K562 (cell line): ENCODE data around the gene AP1S3. TPM values are rescaled to one million over a fixed set of nuclear protein-coding genes. Genes with fewer than 3 reads are reported as not detected.

Experiments
- ATAC-seq: fragments of 200-7000 bp; cut with Tn5 transposase; 3 replicates; pipeline ENCODE4 v1.9.1; 2020; ENCODE audit warnings: moderate library complexity
- Bru-seq: library from RNA; stranded (reverse); fragments of 400-500 nt; gene quantifications from one replicate; lab custom pipeline; 2021; lab: Mats Ljungman, UMichigan
- BruChase-seq, 2 experiments: library from RNA; stranded (reverse); fragments of 400-500 nt; gene quantifications; one replicate each; lab custom pipeline; 2021; lab: Mats Ljungman, UMichigan
- BruUV-seq: library from RNA; stranded (reverse); fragments of 400-500 nt; replicated peaks from 2 replicates; lab custom pipeline; 2021; lab: Mats Ljungman, UMichigan
- CTCF ChIA-PET: fragments of 300-600 bp; formaldehyde crosslinking; extraction: SDS; loops from one replicate; lab custom pipeline; 2021; ENCODE audit warnings: low intra/inter-chr PET ratio; lab: Yijun Ruan, JAX
- POLR2A ChIA-PET: fragments of 300-600, 350-650 bp; sonication (Branson Sonifier 250); formaldehyde crosslinking; extraction: SDS; loops from one replicate; lab custom pipeline; 2021; ENCODE audit warnings: antibody characterized with exemption, inconsistent platforms; lab: Yijun Ruan, JAX
- DNase-seq, 4 experiments: peaks; one replicate each; pipeline versions ENCODE4 v3.0.0 to v3.0.0-alpha.2; 2011 to 2018; ENCODE audit warnings: low spot score in 3 of 4, mixed read lengths in 3 of 4; ENCODE audit errors: extremely low read depth in 1 of 4
- FAIRE-seq: peaks from 2 replicates; lab custom pipeline; 2011; peaks lifted over from hg19 to GRCh38; lab: Jason Lieb, UNC
- H2AFZ ChIP-seq: 2 replicates; pipeline ENCODE4 v1.6.0; 2011; ENCODE audit warnings: low read depth, low read length, control low read depth, inconsistent platforms
- H3K27ac ChIP-seq: fragments of 200-600 bp; 3 replicates; pipeline ENCODE4 v1.8.0; 2011; ENCODE audit warnings: low read depth, mild to moderate bottlenecking, control low read depth, inconsistent platforms, low read length, moderate library complexity, mixed read lengths; ENCODE audit errors: extremely low read depth
- H3K27me3 ChIP-seq, 2 experiments: fragments of 300-600 bp in 1 of 2; 2 replicates in 1 of 2; 3 replicates in 1 of 2; pipeline versions ENCODE4 v1.6.0 to v1.8.0; 2011; ENCODE audit warnings: inconsistent platforms in 2 of 2, low read length in 2 of 2, mild to moderate bottlenecking in 1 of 2, mixed read lengths in 1 of 2, moderate library complexity in 1 of 2; ENCODE audit not compliant: control insufficient read depth in 2 of 2, insufficient read depth in 2 of 2
- H3K36me3 ChIP-seq: fragments of 300-600 bp; 3 replicates; pipeline ENCODE4 v1.8.0; 2011; ENCODE audit warnings: mild to moderate bottlenecking, low read length, inconsistent platforms; ENCODE audit not compliant: control insufficient read depth, insufficient read depth
- H3K4me1 ChIP-seq, 2 experiments: fragments of 200-600 bp in 1 of 2; replicated peaks in 1 of 2; 2 replicates in 1 of 2; 3 replicates in 1 of 2; pipeline versions ENCODE4 v1.5.1 to v1.8.0; 2011; ENCODE audit warnings: inconsistent platforms in 2 of 2, low read length in 2 of 2, mild to moderate bottlenecking in 1 of 2, mixed read lengths in 1 of 2, moderate library complexity in 1 of 2; ENCODE audit not compliant: control insufficient read depth in 2 of 2, insufficient read depth in 2 of 2
- H3K4me2 ChIP-seq: 2 replicates; pipeline ENCODE4 v1.6.1; 2011; ENCODE audit warnings: low read length, control low read depth, inconsistent platforms, mixed read lengths; ENCODE audit not compliant: insufficient read depth
- H3K4me3 ChIP-seq: fragments of 200-600 bp; sonication (generic), shearing (Covaris generic); 2 replicates; pipeline ENCODE4 v1.5.1; 2016; ENCODE audit warnings: control low read depth, inconsistent platforms
- H3K79me2 ChIP-seq: fragments of 200-600 bp; 3 replicates; pipeline ENCODE4 v1.8.0; 2011; ENCODE audit warnings: low read length, inconsistent platforms; ENCODE audit not compliant: control insufficient read depth, insufficient read depth
- H3K9ac ChIP-seq, 2 experiments: 2 replicates each; pipeline versions ENCODE4 v1.6.0 to v1.6.1; 2011; ENCODE audit warnings: low read depth in 2 of 2, low read length in 2 of 2, control low read depth in 1 of 2, inconsistent platforms in 1 of 2, mild to moderate bottlenecking in 1 of 2, mixed read lengths in 1 of 2; ENCODE audit not compliant: insufficient read depth in 1 of 2
- H3K9me1 ChIP-seq: one replicate; pipeline ENCODE4 v1.6.0; 2011; ENCODE audit warnings: inconsistent platforms, mild to moderate bottlenecking, low read length, moderate library complexity; ENCODE audit not compliant: control insufficient read depth, insufficient read depth
- H3K9me3 ChIP-seq: replicated peaks from 2 replicates; pipeline ENCODE4 v1.5.1; 2011; ENCODE audit warnings: low read depth, low read length, inconsistent platforms; ENCODE audit not compliant: control insufficient read depth, insufficient read depth
- H4K20me1 ChIP-seq: replicated peaks from 2 replicates; pipeline ENCODE4 v1.6.1; 2011; ENCODE audit warnings: low read length, inconsistent platforms, mixed read lengths; ENCODE audit not compliant: control insufficient read depth, insufficient read depth
- BHLHE40 ChIP-seq: IDR thresholded peaks from 2 replicates; pipeline ENCODE4 v1.6.1; 2011; ENCODE audit warnings: low read length, improper control_type of control experiment
- CBFA2T2 ChIP-seq: fragments of 450-650 bp; conservative IDR thresholded peaks from 2 replicates; pipeline ENCODE4 v1.6.1; 2017; ENCODE audit warnings: mild to moderate bottlenecking
- GTF2E2 ChIP-seq: fragments of 200-800 bp; sonication (Bioruptor generic); IDR thresholded peaks from 2 replicates; pipeline ENCODE4 v1.6.1; 2016; ENCODE audit warnings: missing genetic modification characterization, missing compliant biosample characterization
- HNRNPL ChIP-seq: fragments of 200-400 bp; formaldehyde crosslinking; IDR thresholded peaks from 2 replicates; pipeline ENCODE4 v1.6.1; 2017; ENCODE audit warnings: low read depth, mild to moderate bottlenecking, low read length
- NRF1 ChIP-seq, 2 experiments: fragments of 450-650 bp; IDR thresholded peaks in 1 of 2; conservative IDR thresholded peaks in 1 of 2; 2 replicates each; pipeline ENCODE4 v1.6.1; 2014; ENCODE audit warnings: mild to moderate bottlenecking in 2 of 2
- RAD51 ChIP-seq: fragments of 450-650 bp; IDR thresholded peaks from 2 replicates; pipeline ENCODE4 v1.7.1; 2016; ENCODE audit warnings: low read depth, mild to moderate bottlenecking, borderline replicate concordance
- TEAD4 ChIP-seq, 2 experiments: sonication (generic) in 1 of 2; formaldehyde crosslinking in 1 of 2; IDR thresholded peaks; 2 replicates each; pipeline versions ENCODE4 v1.6.1 to v1.8.0; 2012 to 2022; ENCODE audit warnings: borderline replicate concordance in 1 of 2, inconsistent platforms in 1 of 2, low read length in 1 of 2, mild to moderate bottlenecking in 1 of 2, missing genetic modification reagents in 1 of 2
- ZC3H4 ChIP-seq: sonication (generic); formaldehyde crosslinking; IDR thresholded peaks from 2 replicates; pipeline ENCODE4 v1.9.0; 2021; ENCODE audit warnings: missing genetic modification reagents, borderline replicate concordance
- ZEB2 ChIP-seq: fragments of 450-650 bp; IDR thresholded peaks from 2 replicates; pipeline ENCODE4 v1.6.1; 2016
- ZNF436 ChIP-seq: fragments of 250-450, 450-650 bp; sonication (Bioruptor Pico); formaldehyde crosslinking; IDR thresholded peaks from 2 replicates; pipeline ENCODE4 v1.7.0; 2020; ENCODE audit warnings: mild to moderate bottlenecking
- ZNF639 ChIP-seq, 2 experiments: fragments of 200-800 bp in 1 of 2; sonication (Bioruptor generic) in 1 of 2; sonication (generic) in 1 of 2; formaldehyde crosslinking in 1 of 2; IDR thresholded peaks in 1 of 2; conservative IDR thresholded peaks in 1 of 2; 2 replicates each; pipeline versions ENCODE4 v1.5.0 to v1.6.1; 2016 to 2020; ENCODE audit warnings: missing compliant biosample characterization in 1 of 2, missing genetic modification characterization in 1 of 2, missing genetic modification reagents in 1 of 2
- ZSCAN29 ChIP-seq: fragments of 450-650 bp; IDR thresholded peaks from 2 replicates; pipeline ENCODE4 v1.6.1; 2017
- WGBS: fragments of 100-300 bp; shearing (Covaris generic); methylation state at CpG from one replicate; pipeline ENCODE4 v1.1.6; 2016; ENCODE audit warnings: low coverage, mixed read lengths; ENCODE audit not compliant: insufficient coverage; ENCODE audit errors: missing lambda C conversion rate; 5-methylcytosine and 5-hydroxymethylcytosine counted together
- in situ Hi-C: fragments of 300-500 bp; cut with MboI; formaldehyde crosslinking; loops from 4 replicates; pipeline ENCODE4 v1.15.0; 2018; ENCODE audit warnings: inconsistent platforms, mixed read lengths
- intact Hi-C: fragments of 100-400 bp; cut with micrococcal nuclease; formaldehyde crosslinking; loops from 2 replicates; pipeline ENCODE4 v1.14.2; 2022
- long read RNA-seq, 3 experiments: library from polyadenylated mRNA in 2 of 3; library from RNA in 1 of 3; unstranded in 2 of 3; stranded (forward) in 1 of 3; transcript quantifications; one replicate each; pipeline ENCODE4 v2.0.0, GENCODE V29; 2019 to 2022
- polyA minus RNA-seq, 3 experiments: library from RNA; depleted of rRNA, polyadenylated mRNA; stranded (reverse); fragments of >200 nt; gene quantifications; 2 replicates each; pipeline ENCODE4 v1.2.3, GENCODE V29; 2011
- polyA plus RNA-seq, 8 experiments: library from polyadenylated mRNA; depleted of rRNA in 4 of 8; stranded (reverse) in 5 of 8; unstranded in 3 of 8; fragments of >200 nt; fragmentation: Nextera tagmentation in 2 of 8; fragmentation: Illumina TruSeq in 1 of 8; extraction: Ambion mirVana in 2 of 8; extraction: Trizol in 1 of 8; gene quantifications; 2 replicates each; pipeline versions ENCODE4 v1.2.1 to v1.2.3, GENCODE V29; 2011 to 2014; ENCODE audit warnings: inconsistent platforms in 1 of 8, missing spikeins in 1 of 8
- total RNA-seq, 7 experiments: library from RNA; depleted of rRNA in 6 of 7; stranded (reverse); fragments of >200 nt in 6 of 7; fragmentation: Illumina TruSeq in 2 of 7; extraction: Trizol in 2 of 7; gene quantifications; 2 replicates each; pipeline versions ENCODE4 v1.2.1 to v1.2.3, GENCODE V29; 2011 to 2021; ENCODE audit warnings: low replicate concordance in 1 of 7
- TF ChIP-seq, protein P1 (sequence below): fragments of 200-800 bp; sonication (Bioruptor generic); IDR thresholded peaks from 2 replicates; pipeline ENCODE4 v1.6.1; 2017; ENCODE audit warnings: missing genetic modification characterization, missing compliant biosample characterization

The AP1S3 gene
- total RNA-seq (2011; cell fraction: chromatin; rRNA removed; ENCODE audit: low replicate concordance), result 0.93 and 0.95 TPM in 2 replicates
- not detected in 2 replicates for total RNA-seq (2011; cell fraction: nucleolus; rRNA removed)
- total RNA-seq (2011; cell fraction: nucleoplasm; rRNA removed), result 0.29 and 0.76 TPM in 2 replicates
- total RNA-seq (2014; rRNA removed), result 1.5 and 2.3 TPM in 2 replicates
- total RNA-seq (2014; rRNA removed; fragmentation: Illumina TruSeq; extraction: Trizol), result 2.3 and 2.4 TPM in 2 replicates
- 2.1 and 2.3 TPM in 2 replicates for total RNA-seq (2015; rRNA removed; fragmentation: Illumina TruSeq; extraction: Trizol)
- total RNA-seq (2021), result 2.5 TPM in 2 replicates
- 0.50 and 0.51 TPM in 2 replicates for polyA plus RNA-seq (2011; rRNA removed)
- polyA plus RNA-seq (2011; cell fraction: cytosol; rRNA removed), result 0.25 and 0.53 TPM in 2 replicates
- polyA plus RNA-seq (2011; cell fraction: nucleus; rRNA removed), result 0.17 and 0.20 TPM in 2 replicates
- 1.1 and 2.2 TPM in 2 replicates for polyA plus RNA-seq (2012)
- polyA plus RNA-seq (2014; fragmentation: Illumina TruSeq; extraction: Trizol), result 1.9 and 2.3 TPM in 2 replicates
- under 1 TPM; 0.53 to 0.99 TPM for polyA plus RNA-seq (2014; fragmentation: Nextera tagmentation; extraction: Ambion mirVana)
- polyA plus RNA-seq (2014; rRNA removed), result 2.1 and 3.8 TPM in 2 replicates
- 0.39 and 0.60 TPM in 2 replicates for polyA minus RNA-seq (2011; rRNA and poly(A)+ RNA removed)
- not detected in 2 replicates for polyA minus RNA-seq (2011; cell fraction: cytosol; rRNA and poly(A)+ RNA removed)
- polyA minus RNA-seq (2011; cell fraction: nucleus; rRNA and poly(A)+ RNA removed), result 0.67 TPM in 1 of 2 replicates, not detected in the other
- Bru-seq, nascent RNA, result percentile 43 among the genes with signal in this experiment
- percentile 38 among the genes with signal in this experiment for BruChase-seq, experiment 1, labeled RNA remaining after a 2-hour chase
- percentile 37 among the genes with signal in this experiment for BruChase-seq, experiment 2, labeled RNA remaining after a 6-hour chase
- long read RNA-seq, experiment 1, partial matches to known transcripts, result 0 of 2 reads
- long read RNA-seq, experiment 1, other reads (novel, unspliced or antisense), result 1 of 2 reads
- long read RNA-seq, experiment 2, partial matches to known transcripts, result 0 of 2 reads
- long read RNA-seq, experiment 2, other reads (novel, unspliced or antisense), result 2 of 2 reads
- long read RNA-seq, experiment 3, result 0 reads

GRCh38 chr2:223837287-223838061 lies at the start of gene AP1S3:
TSS of gene AP1S3 (minus strand) at chr2:223837582. CDS start at chr2:223837450, 132 bp downstream.
- WGBS, result 11% methylated on average over 14 of the region's 82 CpGs
- ChIA-PET POLR2A (no interaction called here), CTCF (no interaction called here)
- Histone ChIP-seq H3K36me3 (no peaks in the 10 kb centered on the region), H3K9me3 (no peaks in the 10 kb centered on the region), H2AFZ (peak within 1 kb of the TSS; percentile 59; the same call in 1 of the 2 replicates), H3K4me1 (peaks cover 0 to 16% of the 10 kb centered on the region in 2 experiments; a peak in 2 of 5 replicates), H3K79me2 (no peaks in the 10 kb centered on the region), H3K27ac (no peak within 1 kb of the TSS), H3K9ac (peak within 1 kb of the TSS in 1 of 2 experiments; percentile 87; a peak in 2 of 4 replicates), H3K27me3 (peaks cover 0 to 10% of the 10 kb centered on the region in 2 experiments; a peak in 1 of 5 replicates), H4K20me1 (no peaks in the 10 kb centered on the region), H3K4me2 (peak within 1 kb of the TSS; percentile 50), H3K9me1 (no peaks in the 10 kb centered on the region), H3K4me3 (peak within 1 kb of the TSS; percentile 47)
- FAIRE-seq, result no peak
- DNase-seq, result peak; percentile 36 to 60 (median 55)
- in situ Hi-C loops (no loop called here), intact Hi-C loops (no loop called here)
- peak; percentile 92 for ATAC-seq
- no TSS peak for BruUV-seq
- TF ChIP-seq HNRNPL, result no peak
- TF ChIP-seq, protein P1, sequence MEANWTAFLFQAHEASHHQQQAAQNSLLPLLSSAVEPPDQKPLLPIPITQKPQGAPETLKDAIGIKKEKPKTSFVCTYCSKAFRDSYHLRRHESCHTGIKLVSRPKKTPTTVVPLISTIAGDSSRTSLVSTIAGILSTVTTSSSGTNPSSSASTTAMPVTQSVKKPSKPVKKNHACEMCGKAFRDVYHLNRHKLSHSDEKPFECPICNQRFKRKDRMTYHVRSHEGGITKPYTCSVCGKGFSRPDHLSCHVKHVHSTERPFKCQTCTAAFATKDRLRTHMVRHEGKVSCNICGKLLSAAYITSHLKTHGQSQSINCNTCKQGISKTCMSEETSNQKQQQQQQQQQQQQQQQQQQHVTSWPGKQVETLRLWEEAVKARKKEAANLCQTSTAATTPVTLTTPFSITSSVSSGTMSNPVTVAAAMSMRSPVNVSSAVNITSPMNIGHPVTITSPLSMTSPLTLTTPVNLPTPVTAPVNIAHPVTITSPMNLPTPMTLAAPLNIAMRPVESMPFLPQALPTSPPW (CRISPR knock-in tag), result peak; percentile 68
- TF ChIP-seq BHLHE40, result no peak
- peak; percentile 24 to 40; a peak in 2 of 4 replicates for TF ChIP-seq NRF1 (conservative IDR thresholded peaks at IDR 0.05 in 1 of 2, IDR thresholded peaks at IDR 0.05 in 1 of 2)
- no peak for TF ChIP-seq ZNF639 (CRISPR knock-in tag; conservative IDR thresholded peaks at IDR 0.05 in 1 of 2, IDR thresholded peaks at IDR 0.05 in 1 of 2)
- TF ChIP-seq ZC3H4 (CRISPR knock-in tag), result no peak
- no peak for TF ChIP-seq ZSCAN29
- no peak for TF ChIP-seq CBFA2T2
- no peak for TF ChIP-seq ZEB2
- no peak for TF ChIP-seq ZNF436
- TF ChIP-seq TEAD4 (IDR thresholded peaks at IDR 0.05; ENCODE audit: low read length), result no peak
- no peak for TF ChIP-seq TEAD4 (CRISPR knock-in tag; IDR thresholded peaks at IDR 0.05; ENCODE audit: borderline replicate concordance)
- TF ChIP-seq RAD51, result no peak
- TF ChIP-seq GTF2E2 (tag), result no peak
